B cell (primary cell): Measurements from ENCODE around the gene ZNRD2.

Experiments
- CTCF ChIP-seq: fragments of 200-600 bp; IDR thresholded peaks from one replicate; pipeline ENCODE4 v1.8.0; 2022; ENCODE audit warnings: antibody characterized with exemption, mild to moderate bottlenecking
- EZH2 ChIP-seq: IDR thresholded peaks from 2 replicates; pipeline ENCODE4 v1.6.1; 2012; ENCODE audit warnings: borderline replicate concordance, low read depth, mild to moderate bottlenecking, moderate library complexity, low read length; ENCODE audit not compliant: insufficient read depth, poor library complexity, severe bottlenecking

DNA sequence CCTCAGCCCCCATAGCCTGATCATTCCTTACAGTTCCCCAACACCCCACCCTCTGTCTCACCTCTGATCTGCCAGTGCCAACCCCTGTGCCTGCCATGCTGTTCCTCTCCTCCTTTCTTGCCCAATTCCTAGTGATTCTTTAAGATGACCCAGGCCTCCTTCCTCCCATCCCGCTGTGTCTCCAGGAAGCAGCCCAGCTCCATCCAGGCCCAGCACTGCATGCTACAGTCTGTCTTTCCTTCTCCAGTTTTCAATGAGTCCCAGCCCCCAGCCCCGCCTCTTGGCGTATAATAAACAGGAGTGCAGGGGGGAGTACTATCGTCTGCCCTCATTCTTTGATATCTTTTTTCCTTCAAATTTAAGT is 24.4 kb upstream of the ZNRD2 start:
- TF ChIP-seq EZH2 = no peak
- TF ChIP-seq CTCF = no peak
